Measurements from ENCODE around the gene OXER1.

- TF ChIP-seq SUZ12 (IDR thresholded peaks at IDR 0.05; ENCODE audit: extremely low read depth, insufficient read depth, insufficient read length) (no peak), ZNF274 (IDR thresholded peaks at IDR 0.05; ENCODE audit: low read depth, low read length) (no peak), YY1 (IDR thresholded peaks at IDR 0.05; ENCODE audit: insufficient read depth, insufficient read length) (no peak)
These were observed 11.3 kb upstream of the OXER1 start for GRCh38 chr2:42775186-42775585.

Measured in NT2/D1 (cell line).